BE2C (cell line): ENCODE results near the gene GDF11.
A peak's percentile ranks its signal among the peaks of the same experiment; 100 is the strongest.
"Not testable (repeated sequence)": the region's sequence is repeated elsewhere in the genome, so short reads cannot be mapped to it uniquely, and the experiment has no call there.

Experiments used
- DNase-seq: peaks from one replicate; pipeline ENCODE4 v3.0.0-alpha.2; 2020
- H3K27me3 ChIP-seq: fragments of 250-450 bp; sonication (Bioruptor Pico); 2 replicates; pipeline ENCODE4 v1.5.1; 2020; ENCODE audit warnings: mild to moderate bottlenecking
- H3K36me3 ChIP-seq: fragments of 250-450 bp; sonication (Bioruptor Pico); 2 replicates; pipeline ENCODE4 v1.5.1; 2020; ENCODE audit warnings: mild to moderate bottlenecking
- H3K4me1 ChIP-seq: fragments of 250-450 bp; sonication (Bioruptor Pico); 2 replicates; pipeline ENCODE4 v1.5.1; 2020
- H3K4me3 ChIP-seq: 2 replicates; pipeline ENCODE4 v1.5.1; 2011; ENCODE audit warnings: low read depth, low read length
- H3K9me3 ChIP-seq: fragments of 250-450 bp; sonication (Bioruptor Pico); 2 replicates; pipeline ENCODE4 v1.5.1; 2020
- CTCF ChIP-seq: IDR thresholded peaks from 2 replicates; pipeline ENCODE4 v1.5.1; 2012; ENCODE audit warnings: mild to moderate bottlenecking, low read depth, low read length

Gene GDF11

GRCh38 chr12:55745361-55746173 lies 2.6 kb downstream of the GDF11 start:
- no peaks in the 10 kb centered on the region for H3K27me3 ChIP-seq
- peaks cover 35% of the 10 kb centered on the region for H3K36me3 ChIP-seq
- H3K4me3 ChIP-seq = peak overlapping the region; percentile 96
- peaks cover 20% of the 10 kb centered on the region for H3K4me1 ChIP-seq
- TF ChIP-seq CTCF = peak; percentile 23
- H3K9me3 ChIP-seq = no peaks in the 10 kb centered on the region
- DNase-seq = peak; percentile 80

- no peak for DNase-seq
- H3K36me3 ChIP-seq = peaks cover 42% of the 10 kb centered on the region
- no peaks in the 10 kb centered on the region for H3K27me3 ChIP-seq
- peaks cover 20% of the 10 kb centered on the region for H3K4me1 ChIP-seq
- TF ChIP-seq CTCF = no peak
- no peaks in the 10 kb centered on the region for H3K9me3 ChIP-seq
- peak overlapping the region; percentile 96 for H3K4me3 ChIP-seq
These were observed 3.4 kb downstream of the GDF11 start for GRCh38 chr12:55746174-55746912.

GRCh38 chr12:55746913-55747231 lies 4.0 kb downstream of the GDF11 start:
- Histone ChIP-seq H3K27me3 (no peaks in the 10 kb centered on the region), H3K4me3 (no peak overlapping the region), H3K4me1 (peaks cover 20% of the 10 kb centered on the region), H3K36me3 (peaks cover 48% of the 10 kb centered on the region), H3K9me3 (no peaks in the 10 kb centered on the region)
- DNase-seq = no peak
- TF ChIP-seq CTCF = no peak

- Histone ChIP-seq H3K4me1 (peaks cover 14% of the 10 kb centered on the region), H3K9me3 (no peaks in the 10 kb centered on the region), H3K27me3 (no peaks in the 10 kb centered on the region), H3K36me3 (peaks cover 61% of the 10 kb centered on the region), H3K4me3 (no peak overlapping the region)
- TF ChIP-seq CTCF = no peak
- DNase-seq = no peak
These were observed 5.5 kb downstream of the GDF11 start for GRCh38 chr12:55748230-55748993.

GRCh38 chr12:55755246-55755645 lies 12.3 kb downstream of the GDF11 start:
- H3K27me3 ChIP-seq = no peaks in the 10 kb centered on the region
- peaks cover 90% of the 10 kb centered on the region for H3K36me3 ChIP-seq
- no peaks in the 10 kb centered on the region for H3K9me3 ChIP-seq
- no peak overlapping the region for H3K4me3 ChIP-seq
- H3K4me1 ChIP-seq = no peaks in the 10 kb centered on the region
- TF ChIP-seq CTCF = no peak
- DNase-seq = no peak

GRCh38 chr12:55757701-55758100 lies 14.8 kb downstream of the GDF11 start:
- no peaks in the 10 kb centered on the region for H3K4me1 ChIP-seq
- peaks cover 80% of the 10 kb centered on the region for H3K36me3 ChIP-seq
- no peak for TF ChIP-seq CTCF
- no peak overlapping the region for H3K4me3 ChIP-seq
- DNase-seq = no peak
- H3K27me3 ChIP-seq = no peaks in the 10 kb centered on the region
- no peaks in the 10 kb centered on the region for H3K9me3 ChIP-seq

GRCh38 chr12:55758575-55758974 lies 15.7 kb downstream of the GDF11 start:
- DNase-seq, H3K27me3 ChIP-seq, H3K9me3 ChIP-seq, H3K4me3 ChIP-seq, H3K4me1 ChIP-seq: not testable (repeated sequence)
- peaks cover 83% of the 10 kb centered on the region for H3K36me3 ChIP-seq
